ENCODE measurements around the gene TANGO2.
"Not testable (repeated sequence)": the region's sequence is repeated elsewhere in the genome, so short reads cannot be mapped to it uniquely, and the experiment has no call there.

TANGO2 gene

DNA sequence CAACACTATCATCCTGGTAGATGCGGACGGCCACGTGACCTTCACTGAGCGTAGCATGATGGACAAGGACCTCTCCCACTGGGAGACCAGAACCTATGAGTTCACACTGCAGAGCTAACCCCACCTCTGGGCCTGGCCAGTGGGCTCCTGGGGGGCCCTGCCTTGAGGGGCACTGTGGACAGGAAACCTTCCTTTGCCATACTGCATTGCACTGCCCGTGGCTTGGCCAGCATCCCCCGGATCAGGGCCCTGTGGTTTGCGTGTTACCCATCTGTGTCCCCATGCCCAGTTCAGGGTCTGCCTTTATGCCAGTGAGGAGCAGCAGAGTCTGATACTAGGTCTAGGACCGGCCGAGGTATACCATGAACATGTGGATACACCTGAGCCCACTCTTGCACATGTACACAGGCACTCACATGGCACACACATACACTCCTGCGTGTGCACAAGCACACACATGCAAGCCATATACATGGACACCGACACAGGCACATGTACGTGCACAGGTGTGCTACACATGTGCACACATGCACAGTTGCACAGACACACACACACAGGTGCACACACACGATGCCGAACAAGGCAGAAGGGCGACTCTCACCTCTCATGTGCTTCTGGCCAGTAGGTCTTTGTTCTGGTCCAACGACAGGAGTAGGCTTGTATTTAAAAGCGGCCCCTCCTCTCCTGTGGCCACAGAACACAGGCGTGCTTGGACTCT lies 43.8 kb downstream of the TANGO2 start:
- no peak for DNase-seq (ENCODE audit: low spot score)

DNA sequence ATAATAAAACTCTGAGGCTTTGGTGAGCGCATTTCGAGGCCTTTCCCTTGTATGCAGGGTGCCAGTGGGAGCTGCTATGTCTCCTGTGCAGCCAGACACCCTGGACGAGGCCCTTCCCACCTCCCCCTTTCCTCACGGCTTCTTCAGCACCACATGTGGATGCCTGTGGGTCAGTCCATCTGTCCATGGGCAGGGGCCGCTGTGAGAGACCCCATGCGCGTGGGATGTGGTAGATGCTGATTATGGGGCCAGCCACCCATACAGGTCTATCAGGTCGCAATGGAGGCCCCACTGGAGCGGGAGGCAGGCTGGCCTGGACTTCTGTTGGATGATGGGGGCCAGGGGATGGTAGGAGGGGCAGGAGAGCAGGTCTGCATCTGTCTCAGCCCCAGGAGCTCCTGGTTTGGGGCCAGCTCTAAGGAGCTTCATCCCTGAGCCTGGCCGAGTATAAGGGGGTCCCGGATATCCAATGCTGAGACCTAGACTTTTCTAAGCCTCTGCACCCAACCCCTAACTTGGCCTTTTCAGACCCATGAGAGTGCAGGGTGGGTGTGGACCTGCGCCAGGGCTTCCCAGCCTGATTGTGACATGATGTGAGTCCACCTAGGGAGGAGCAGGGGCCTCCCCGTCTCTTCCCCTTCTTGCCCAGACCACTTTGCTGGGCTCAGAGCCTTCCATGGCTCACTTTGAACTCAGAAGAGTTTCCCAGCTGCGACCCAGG lies 45.1 kb downstream of the TANGO2 start:
- no peak for DNase-seq (ENCODE audit: low spot score)

DNA sequence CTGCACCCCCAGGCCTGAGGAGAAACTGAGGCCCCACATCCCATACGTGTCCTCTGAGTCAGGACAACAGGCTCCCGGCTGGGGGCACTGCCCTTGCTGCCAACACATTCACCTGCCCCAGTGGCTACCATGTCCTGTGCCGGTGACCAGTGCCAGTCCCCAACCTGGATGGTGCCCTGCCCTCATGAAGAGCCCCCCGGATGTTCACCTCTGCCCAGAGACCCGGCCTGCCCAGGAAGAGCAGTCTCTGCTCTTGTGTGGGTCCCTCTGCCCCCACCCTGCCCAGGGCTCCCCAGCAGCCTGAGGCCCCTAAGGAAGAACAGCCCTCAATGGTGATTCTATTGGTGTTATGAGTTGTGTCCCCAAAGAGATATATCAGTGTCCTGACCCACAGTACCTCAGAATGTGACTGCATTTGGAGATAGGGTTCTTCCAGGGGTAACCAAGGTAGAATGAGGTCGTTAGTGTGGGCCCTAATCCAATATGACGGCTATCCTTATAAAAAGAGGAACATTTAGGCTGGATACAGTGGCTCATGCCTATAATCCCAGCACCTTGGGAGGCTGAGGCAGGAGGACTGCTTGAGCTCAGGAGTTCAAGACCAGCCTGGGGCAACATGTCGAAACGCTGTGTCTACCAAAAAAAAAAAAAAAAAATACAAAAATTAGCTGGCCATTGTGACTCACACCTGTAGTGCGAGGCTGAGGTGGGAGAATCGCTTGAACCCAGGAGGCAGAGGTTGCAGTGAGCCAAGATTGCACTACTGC lies 45.9 kb downstream of the TANGO2 start:
- DNase-seq (ENCODE audit: low spot score), result no peak

DNA sequence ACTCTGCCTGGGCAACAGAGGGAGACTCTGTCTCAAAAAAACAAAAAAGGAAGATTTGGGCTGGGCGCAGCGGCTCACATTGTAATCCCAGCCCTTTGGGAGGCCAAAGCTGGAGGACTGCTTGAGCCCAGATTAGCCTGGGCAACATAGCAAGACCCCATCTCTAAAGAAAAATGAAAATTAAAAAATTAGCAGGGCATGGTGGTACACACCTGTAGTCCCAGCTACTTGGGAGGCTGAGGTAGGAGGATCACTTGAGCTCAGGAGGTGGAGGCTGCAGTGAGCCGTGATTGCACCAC lies 46.4 kb downstream of the TANGO2 start:
- DNase-seq (ENCODE audit: low spot score), result not testable (repeated sequence)

DNA sequence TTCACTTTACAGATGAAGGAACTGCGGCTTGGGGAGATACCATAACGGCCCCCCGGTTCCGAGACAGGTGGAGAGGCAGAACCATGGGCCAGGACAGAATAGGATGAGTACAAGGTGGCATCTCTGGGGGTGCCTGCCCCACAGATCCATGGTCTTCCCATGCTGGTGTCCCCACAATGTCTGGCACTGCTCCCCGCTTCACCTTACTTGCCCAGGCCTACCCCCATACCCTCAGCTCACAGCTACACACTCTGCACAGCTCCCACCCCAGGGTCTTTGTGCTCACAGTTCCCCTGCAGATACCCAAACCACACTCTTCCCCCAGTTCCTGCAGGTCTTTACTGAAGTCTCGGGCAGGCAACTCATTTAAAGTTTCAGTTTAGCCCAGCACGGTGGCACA lies 47.7 kb downstream of the TANGO2 start:
- no peak for DNase-seq (ENCODE audit: low spot score)

DNA sequence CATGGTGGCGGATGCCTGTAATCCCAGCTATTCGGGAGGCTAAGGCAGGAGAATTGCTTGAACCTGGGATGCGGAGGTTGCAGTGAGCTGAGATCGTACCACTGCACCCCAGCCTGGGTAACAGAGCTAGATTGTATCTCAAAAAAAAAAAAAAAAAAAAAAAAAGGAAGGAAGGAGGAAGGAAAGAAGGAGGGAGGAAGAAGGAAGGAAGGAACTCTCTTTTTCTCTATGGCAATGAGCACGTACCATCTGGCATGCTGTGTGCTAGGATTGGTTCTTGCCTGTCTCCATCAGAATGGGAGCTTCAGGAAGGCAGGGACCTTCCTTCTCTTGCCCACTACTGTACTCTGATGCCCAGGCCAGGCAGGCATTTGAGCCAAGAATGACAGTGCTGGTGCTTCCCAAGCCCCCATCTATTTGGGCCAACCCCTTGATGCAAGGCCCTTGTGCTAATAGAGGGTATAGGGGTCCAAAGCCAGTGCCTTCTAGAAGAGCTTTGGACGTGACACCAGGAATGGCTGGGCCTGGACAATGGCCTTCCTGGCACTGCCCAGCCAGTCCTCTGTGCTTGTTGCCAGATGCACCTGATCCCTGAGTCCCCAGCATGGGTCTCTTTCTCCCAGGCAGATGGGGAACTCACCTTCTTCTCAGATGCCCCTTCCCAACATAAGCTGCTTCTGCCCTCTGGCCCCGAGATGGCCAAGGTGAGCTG lies 48.6 kb downstream of the TANGO2 start:
- DNase-seq (ENCODE audit: low spot score), result no peak

DNA sequence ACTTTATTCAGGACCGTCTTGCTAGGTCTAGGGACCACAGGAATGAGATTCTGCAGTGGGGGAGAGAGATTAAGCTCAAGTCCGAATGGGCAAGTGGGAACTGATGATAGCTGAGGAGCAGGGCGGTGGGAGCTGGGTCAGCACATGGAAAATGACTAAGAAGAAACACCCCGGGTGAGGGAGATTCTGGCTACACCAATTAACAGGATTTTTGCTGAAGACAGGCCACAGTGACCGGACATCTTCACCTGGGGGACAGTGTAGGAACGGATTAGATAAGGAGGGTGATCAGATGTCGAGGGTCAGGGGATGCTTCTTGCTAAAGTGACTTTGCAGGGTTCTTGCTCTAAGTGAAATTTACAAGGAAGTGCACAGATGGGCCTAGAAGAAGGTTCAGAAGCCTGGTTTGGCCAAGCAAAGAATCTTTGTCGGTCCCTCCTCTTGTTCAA lies 50.6 kb downstream of the TANGO2 start:
- DNase-seq (ENCODE audit: low spot score), result no peak

DNA sequence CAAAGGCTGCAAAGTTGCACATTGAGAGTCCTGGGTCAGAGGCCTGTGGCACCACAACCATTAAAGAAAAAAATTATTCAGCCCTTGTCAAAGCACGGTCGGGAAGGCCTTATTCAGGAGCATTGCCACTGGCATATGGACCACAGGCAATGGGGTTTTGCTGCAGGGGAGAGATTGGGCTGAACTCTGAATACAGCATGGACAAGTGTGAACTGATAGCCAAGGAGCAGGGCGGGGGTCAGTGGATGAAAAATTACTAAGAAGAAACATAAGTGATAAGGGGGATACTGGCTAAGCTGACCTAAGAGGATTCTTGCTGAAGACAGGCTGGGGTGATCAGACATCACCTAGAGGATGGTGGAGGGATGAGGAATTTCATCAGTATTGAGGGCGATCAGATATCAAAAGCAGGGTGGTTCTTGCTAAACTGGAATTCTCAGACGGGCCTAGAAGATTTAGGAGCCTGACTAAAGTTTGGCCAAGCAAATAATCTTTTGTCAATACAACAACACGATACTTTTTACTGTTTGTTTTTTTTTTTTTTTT lies 55.8 kb downstream of the TANGO2 start:
- DNase-seq (ENCODE audit: low spot score), result no peak

DNA sequence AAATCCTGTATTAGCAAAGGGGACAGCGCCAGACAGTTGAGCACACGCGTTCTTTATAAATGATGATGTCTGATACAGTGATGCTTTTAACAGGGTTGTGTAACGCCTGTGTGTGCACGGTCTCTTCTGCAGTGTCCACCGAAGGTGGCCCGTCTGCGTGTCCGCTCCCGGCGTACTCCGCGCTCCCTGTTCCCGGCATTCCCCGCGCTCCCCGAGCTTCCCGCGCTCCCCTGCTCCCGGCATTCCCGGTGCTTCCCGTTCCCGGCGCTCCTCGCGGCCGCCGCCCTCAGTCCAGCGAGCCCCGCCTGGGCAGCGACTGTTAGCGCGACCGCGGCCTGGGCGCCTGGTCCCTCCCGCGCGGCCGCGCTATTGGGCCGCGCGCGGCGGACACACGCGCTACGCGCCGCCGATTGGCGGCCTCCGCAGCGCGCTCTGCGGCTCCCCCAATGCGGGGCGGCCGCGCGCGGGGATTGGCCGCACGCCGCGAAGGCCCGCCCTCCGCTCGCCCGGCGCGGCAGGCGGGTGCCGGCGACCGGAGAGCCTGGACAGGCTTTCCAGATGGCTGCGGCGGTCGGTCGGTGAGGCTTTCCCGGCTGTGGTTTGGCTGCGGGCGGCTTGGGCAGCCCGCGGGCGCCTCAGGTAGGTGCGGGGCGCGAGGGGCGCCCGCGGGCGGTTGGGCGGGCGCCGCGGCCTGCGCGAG lies 59.0 kb downstream of the TANGO2 start, which contains the start of gene DGCR8:
Gene DGCR8, plus strand, starts transcription at position 497 of the 700 bp plus-strand sequence. CDS start 5,723 bp downstream, outside the sequence.
- peak; percentile 99 for DNase-seq (ENCODE audit: low spot score)

DNA sequence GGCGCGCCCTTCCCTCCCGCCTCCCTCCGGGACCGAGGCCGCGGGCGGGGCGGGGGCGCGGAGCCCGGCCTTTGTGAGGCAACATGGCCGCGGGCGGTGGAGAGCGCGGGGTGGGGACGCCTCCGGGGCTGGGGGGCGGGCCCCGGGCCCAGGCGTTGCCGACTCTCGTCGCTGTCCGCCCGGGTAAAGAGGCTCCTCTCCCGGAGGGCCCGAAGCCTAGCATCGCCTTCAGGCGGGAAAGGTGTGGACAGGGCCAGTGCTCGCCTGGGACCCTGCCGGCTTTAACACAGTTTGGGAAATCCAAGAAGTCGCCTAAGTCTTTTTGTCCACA lies 59.5 kb downstream of the TANGO2 start:
- peak; percentile 81 for DNase-seq (ENCODE audit: low spot score)

DNA sequence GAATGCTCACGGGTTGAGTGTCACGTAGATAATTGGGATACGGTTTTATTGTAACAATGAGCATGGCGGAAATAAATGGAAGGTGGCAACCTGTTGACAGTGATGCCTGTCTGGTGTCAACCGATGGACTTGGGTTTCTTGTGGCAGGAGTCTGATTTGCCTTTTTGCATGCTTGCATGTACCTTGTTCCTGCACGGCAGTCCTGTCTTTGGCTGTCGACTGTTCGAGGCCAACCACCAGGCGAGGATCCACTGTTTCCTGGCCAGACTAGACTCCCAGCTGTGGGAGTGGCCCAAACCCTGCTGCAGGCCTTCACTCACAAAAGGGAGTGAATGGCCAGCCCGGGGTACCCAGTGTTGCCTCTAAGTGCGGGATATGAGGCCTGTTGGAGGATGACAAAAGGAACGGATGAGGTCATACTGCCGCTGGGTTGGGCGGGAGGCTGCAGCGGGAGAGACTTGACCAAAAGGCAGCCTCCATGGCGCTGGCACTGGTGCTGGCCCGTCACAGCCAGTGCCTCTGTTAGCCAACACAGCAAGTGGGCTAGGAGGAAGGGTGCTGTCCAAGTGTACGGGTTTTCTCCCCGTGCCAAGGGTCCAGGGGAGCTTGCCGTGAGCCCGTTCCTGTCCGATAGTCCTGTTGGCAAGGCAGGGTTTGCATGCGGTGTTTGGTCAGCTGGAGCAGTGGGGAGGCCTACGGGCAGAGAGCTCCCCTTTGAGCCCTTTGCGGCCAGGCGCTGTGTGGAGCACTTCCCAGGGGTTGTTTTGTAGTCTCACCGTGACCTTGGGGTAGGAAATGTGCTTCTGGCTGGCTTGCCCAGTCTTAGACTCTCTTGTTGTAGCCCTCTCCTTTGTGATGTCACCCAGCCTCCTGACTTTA lies 60.1 kb downstream of the TANGO2 start:
- peak; percentile 40 for DNase-seq (ENCODE audit: low spot score)

DNA sequence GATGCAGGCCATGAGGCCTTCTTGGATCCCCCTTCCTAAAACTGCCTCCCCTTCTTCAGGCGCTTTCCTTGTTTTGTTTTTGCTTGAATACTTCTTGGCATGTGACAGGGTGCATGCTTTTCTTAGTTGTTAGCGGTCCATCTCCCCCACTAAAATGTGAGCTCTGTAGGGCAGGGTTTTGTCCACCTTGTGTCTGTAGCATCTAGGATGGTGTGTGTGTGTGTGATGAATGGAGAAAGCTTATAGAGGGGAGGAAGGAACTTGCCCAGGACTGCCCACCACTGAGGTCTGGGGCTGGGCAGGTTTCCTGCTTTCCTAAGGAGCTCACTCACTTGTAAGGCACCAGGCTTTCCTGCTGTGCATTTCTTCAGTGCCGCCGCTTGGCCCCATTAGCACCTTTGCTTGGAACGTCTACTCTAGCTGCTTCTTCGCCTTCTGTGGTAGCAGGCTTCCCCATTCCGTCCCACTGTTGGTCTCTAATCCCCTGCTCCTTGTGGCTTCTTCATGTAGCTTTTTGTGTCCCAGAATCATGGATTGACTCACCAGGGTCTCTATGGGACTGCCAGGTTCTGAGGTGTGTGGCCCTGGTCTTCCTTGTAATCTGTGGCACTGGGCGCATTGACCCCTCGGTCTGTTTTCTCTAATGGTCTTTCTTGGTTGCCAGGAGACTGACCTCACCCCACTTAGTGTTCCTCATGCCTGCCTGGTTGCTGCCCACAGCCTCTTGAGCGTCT lies 62.4 kb downstream of the TANGO2 start:
- DNase-seq (ENCODE audit: low spot score), result no peak

DNA sequence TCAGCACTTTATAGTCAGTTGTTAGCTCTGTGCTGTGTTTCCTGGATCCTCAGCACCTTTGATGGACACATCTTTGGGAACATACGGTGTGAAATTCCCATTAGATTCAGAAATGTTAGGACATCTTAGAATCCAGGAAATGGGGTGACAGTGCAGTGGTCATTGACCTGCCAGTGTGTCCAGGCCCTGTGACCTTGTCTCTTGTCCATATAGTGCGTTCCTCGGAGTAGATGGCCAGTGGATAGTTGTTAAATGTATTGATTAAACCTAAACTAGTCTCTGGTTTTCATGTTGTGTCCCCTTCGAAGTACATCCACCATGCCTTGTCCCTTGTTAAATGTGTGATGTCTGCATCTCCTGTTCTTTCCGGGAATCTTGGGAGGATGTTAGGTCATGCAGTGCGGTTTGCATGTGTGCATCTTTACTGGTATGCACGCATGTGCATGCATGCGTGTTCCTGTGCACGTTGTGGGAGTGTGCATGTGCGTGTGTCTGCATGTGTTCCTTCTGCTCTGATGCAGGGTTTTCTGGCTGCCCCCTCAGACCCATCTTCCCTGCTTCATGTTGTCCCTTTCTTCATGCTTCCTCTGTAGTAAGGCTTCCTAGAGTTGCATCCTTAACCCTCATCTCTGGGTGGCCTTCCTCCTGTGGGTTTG lies 63.1 kb downstream of the TANGO2 start:
- DNase-seq (ENCODE audit: low spot score), result no peak

DNA sequence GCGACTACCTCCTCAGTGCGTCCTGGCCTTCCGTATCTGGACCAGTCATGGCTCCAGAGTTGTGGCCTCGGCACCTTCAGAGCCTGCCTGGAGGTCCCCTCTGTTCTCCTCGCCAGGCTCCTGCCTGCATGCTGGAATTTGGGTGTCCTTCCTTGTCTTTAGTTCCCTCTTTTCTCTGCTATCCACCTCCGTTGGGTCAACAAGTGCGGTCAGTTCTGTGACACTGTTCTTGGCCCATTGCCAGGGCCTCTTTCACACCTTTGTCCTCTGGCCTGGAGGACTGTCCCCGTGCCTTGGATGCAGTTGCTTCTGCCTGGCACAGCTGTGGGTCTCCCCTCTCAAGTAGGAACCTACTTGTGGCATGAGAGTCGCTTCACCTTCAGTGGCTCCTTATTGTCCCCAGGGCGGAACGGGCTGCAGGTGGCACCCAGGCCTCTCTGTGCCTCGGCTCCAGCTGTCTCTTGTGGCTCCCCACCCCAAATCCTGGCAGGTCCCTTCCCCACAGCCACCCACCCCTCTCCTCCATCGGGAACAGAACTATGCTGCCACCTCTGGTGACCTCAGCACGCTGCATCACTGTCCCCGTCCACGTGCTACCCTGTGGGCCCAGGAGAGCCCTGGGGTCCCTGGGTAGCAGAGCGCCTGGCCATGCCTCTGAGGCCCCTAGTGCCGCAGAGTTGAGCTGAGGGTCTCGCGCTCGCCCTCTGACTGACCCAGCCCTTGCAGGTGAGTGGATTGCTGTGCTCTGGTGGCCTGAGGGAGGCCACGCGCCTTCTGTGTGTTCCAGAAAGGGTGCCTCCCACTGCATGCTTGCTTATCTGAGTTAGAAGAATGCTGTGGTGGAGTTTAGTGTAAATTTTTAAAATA lies 63.9 kb downstream of the TANGO2 start:
- peak; percentile 83 for DNase-seq (ENCODE audit: low spot score)

DNA sequence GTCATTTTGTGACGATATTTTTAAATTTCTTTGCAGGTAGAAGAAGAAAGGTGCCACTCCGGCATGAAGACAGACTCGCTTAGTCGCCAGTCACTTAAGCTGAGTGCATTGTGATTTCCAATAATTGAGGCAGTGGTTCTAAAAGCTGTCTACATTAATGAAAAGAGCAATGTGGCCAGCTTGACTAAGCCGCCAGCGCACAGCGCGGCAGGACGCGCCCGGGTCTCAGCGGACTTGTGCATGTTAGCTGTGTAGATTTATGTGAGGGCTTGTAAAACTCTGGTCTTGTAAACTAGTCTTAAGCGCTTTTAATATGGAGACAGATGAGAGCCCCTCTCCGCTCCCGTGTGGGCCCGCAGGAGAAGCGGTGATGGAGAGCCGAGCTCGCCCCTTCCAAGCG lies 64.7 kb downstream of the TANGO2 start:
- DNase-seq (ENCODE audit: low spot score), result no peak

DNA sequence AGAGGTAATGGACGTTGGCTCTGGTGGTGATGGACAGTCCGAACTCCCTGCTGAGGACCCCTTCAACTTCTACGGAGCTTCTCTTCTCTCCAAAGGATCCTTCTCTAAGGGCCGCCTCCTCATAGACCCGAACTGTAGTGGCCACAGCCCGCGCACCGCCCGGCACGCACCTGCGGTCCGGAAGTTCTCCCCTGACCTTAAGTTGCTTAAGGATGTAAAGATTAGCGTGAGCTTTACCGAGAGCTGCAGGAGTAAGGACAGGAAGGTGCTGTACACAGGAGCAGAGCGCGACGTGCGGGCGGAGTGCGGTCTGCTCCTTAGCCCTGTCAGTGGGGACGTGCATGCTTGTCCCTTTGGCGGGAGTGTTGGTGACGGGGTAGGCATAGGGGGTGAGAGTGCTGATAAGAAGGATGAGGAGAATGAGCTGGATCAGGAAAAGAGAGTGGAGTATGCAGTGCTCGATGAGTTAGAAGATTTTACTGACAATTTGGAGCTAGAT lies 65.2 kb downstream of the TANGO2 start:
- DNase-seq (ENCODE audit: low spot score), result no peak

DNA sequence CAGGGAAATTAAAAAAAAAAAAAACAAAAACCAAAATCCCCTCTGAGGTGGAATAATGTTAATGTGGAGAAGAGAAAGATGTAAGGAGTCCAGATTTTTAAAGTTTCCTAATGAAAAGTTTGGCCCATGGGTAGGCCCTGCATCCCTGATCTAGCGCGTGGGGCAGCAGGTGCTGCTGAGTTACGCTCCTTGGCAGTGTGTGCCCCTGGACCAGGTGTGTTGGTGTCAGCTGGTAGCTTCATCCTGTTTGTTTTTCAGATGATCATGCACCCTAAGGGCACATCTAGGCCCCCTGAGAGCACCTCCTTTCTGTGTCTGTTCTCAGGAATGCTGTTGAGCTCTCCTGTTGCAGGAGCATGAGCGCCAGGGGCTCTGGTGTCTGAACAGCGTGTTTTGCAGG lies 65.9 kb downstream of the TANGO2 start:
- DNase-seq (ENCODE audit: low spot score), result no peak

Data from iPS-NIHi11 (cell line).